ENCODE measurements around the gene GTF3C2. TPM values are rescaled to one million over a fixed set of nuclear protein-coding genes. Genes with fewer than 3 reads are reported as not detected.
A peak's percentile ranks its signal among the peaks of the same experiment; 100 is the strongest.

GTF3C2 gene
- total and polyA plus RNA-seq, 2 of the 13 experiments (the other 11 are each of a cell fraction or from before 2014, with no cell fraction given): 77.5 to 130 TPM

DNA sequence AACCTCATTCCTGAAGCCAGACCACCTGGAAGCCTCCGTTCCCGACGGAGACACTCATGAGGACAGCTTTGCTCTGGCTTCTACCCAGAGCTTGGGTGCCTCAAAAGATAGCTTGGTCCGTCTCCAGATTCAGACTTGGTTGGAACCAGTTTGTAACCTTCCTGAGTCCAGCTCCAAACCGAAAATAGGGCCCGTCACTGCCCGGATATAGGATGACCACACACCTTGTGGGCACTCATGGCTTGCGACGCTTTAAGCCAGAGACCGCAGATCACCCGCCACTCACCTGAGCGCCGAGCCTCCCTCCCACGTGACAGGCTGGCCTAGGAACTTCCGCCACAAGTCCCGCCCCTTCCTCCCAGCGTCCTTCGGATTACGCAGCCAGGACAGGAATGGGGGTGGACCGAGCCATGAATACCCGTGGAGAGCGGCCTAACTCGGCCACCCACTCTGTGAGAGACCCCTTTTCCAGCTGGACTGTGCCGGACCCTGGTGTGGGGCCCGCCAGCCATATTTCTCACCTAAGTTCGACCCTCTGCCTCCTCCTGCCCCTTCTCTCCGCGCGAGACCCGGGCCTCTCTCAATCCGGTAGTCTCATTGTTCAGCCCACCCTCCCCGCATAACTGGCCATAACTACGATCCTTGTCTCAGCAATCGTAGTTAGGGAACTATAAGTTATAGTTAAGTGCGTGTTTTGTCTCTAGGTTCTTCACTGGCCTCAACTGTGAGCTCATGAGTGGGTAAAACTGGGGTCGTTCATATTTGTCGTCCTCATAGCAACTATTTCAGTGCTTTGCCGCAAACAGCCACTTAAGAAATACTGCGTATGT lies 33.6 kb downstream of the GTF3C2 start, which contains the start of gene MPV17 (continued):
- TF ChIP-seq, protein P1, sequence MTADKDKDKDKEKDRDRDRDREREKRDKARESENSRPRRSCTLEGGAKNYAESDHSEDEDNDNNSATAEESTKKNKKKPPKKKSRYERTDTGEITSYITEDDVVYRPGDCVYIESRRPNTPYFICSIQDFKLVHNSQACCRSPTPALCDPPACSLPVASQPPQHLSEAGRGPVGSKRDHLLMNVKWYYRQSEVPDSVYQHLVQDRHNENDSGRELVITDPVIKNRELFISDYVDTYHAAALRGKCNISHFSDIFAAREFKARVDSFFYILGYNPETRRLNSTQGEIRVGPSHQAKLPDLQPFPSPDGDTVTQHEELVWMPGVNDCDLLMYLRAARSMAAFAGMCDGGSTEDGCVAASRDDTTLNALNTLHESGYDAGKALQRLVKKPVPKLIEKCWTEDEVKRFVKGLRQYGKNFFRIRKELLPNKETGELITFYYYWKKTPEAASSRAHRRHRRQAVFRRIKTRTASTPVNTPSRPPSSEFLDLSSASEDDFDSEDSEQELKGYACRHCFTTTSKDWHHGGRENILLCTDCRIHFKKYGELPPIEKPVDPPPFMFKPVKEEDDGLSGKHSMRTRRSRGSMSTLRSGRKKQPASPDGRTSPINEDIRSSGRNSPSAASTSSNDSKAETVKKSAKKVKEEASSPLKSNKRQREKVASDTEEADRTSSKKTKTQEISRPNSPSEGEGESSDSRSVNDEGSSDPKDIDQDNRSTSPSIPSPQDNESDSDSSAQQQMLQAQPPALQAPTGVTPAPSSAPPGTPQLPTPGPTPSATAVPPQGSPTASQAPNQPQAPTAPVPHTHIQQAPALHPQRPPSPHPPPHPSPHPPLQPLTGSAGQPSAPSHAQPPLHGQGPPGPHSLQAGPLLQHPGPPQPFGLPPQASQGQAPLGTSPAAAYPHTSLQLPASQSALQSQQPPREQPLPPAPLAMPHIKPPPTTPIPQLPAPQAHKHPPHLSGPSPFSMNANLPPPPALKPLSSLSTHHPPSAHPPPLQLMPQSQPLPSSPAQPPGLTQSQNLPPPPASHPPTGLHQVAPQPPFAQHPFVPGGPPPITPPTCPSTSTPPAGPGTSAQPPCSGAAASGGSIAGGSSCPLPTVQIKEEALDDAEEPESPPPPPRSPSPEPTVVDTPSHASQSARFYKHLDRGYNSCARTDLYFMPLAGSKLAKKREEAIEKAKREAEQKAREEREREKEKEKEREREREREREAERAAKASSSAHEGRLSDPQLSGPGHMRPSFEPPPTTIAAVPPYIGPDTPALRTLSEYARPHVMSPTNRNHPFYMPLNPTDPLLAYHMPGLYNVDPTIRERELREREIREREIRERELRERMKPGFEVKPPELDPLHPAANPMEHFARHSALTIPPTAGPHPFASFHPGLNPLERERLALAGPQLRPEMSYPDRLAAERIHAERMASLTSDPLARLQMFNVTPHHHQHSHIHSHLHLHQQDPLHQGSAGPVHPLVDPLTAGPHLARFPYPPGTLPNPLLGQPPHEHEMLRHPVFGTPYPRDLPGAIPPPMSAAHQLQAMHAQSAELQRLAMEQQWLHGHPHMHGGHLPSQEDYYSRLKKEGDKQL (CRISPR knock-in tag; IDR thresholded peaks at IDR 0.05; ENCODE audit: low read depth): 0 out of 2 replicates have a peak, but pooled peaks have one; percentile 67
- TF ChIP-seq MTA1 (CRISPR knock-in tag; IDR thresholded peaks at IDR 0.05; ENCODE audit: borderline replicate concordance) (no peak; the same call in 1 of the 2 replicates), ZBTB3 (CRISPR knock-in tag; IDR thresholded peaks at IDR 0.05; ENCODE audit: borderline replicate concordance, low read depth) (no peak), ZNF124 (CRISPR knock-in tag; IDR thresholded peaks at IDR 0.05) (peak; percentile 96; the same call in 1 of the 2 replicates), ZNF451 (CRISPR knock-in tag; IDR thresholded peaks at IDR 0.05) (peak; percentile 95), ARNT2 (CRISPR knock-in tag; IDR thresholded peaks at IDR 0.05; ENCODE audit: low read depth) (peak; percentile 82), ZNF350 (CRISPR knock-in tag; IDR thresholded peaks at IDR 0.05; ENCODE audit: borderline replicate concordance, low read depth) (peak; percentile 95), ATF6 (CRISPR knock-in tag; conservative IDR thresholded peaks at IDR 0.05) (peak; percentile 72; the same call in 1 of the 2 replicates), ZNF558 (CRISPR knock-in tag; IDR thresholded peaks at IDR 0.05; ENCODE audit: borderline replicate concordance) (no peak; the same call in 1 of the 2 replicates), RARA (CRISPR knock-in tag; IDR thresholded peaks at IDR 0.05) (peak; percentile 18), GTF3A (CRISPR knock-in tag; conservative IDR thresholded peaks at IDR 0.05) (no peak), ATF1 (CRISPR knock-in tag; IDR thresholded peaks at IDR 0.05) (no peak), PCBP1 (IDR thresholded peaks at IDR 0.05; ENCODE audit: borderline replicate concordance, low read depth, low read length) (peak; percentile 87; the same call in 1 of the 2 replicates), YEATS2 (CRISPR knock-in tag; IDR thresholded peaks at IDR 0.05; ENCODE audit: borderline replicate concordance) (peak; percentile 97), NFE2L1 (CRISPR knock-in tag; IDR thresholded peaks at IDR 0.05; ENCODE audit: borderline replicate concordance) (peak; percentile 27; the same call in 1 of the 2 replicates), FOSL1 (CRISPR knock-in tag; IDR thresholded peaks at IDR 0.05; ENCODE audit: borderline replicate concordance) (peak; percentile 7; the same call in 1 of the 2 replicates), SMAD3 (CRISPR knock-in tag; IDR thresholded peaks at IDR 0.05) (0 out of 2 replicates have a peak, but pooled peaks have one; percentile 67)
- TF ChIP-seq, protein P2, sequence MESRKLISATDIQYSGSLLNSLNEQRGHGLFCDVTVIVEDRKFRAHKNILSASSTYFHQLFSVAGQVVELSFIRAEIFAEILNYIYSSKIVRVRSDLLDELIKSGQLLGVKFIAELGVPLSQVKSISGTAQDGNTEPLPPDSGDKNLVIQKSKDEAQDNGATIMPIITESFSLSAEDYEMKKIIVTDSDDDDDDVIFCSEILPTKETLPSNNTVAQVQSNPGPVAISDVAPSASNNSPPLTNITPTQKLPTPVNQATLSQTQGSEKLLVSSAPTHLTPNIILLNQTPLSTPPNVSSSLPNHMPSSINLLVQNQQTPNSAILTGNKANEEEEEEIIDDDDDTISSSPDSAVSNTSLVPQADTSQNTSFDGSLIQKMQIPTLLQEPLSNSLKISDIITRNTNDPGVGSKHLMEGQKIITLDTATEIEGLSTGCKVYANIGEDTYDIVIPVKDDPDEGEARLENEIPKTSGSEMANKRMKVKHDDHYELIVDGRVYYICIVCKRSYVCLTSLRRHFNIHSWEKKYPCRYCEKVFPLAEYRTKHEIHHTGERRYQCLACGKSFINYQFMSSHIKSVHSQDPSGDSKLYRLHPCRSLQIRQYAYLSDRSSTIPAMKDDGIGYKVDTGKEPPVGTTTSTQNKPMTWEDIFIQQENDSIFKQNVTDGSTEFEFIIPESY (CRISPR knock-in tag; IDR thresholded peaks at IDR 0.05): peak; percentile 11; the same call in 1 of the 2 replicates
